ENCODE measurements around the gene SSX4B.
"Not testable (repeated sequence)": the region's sequence is repeated elsewhere in the genome, so short reads cannot be mapped to it uniquely, and the experiment has no call there.

The SSX4B gene

DNA sequence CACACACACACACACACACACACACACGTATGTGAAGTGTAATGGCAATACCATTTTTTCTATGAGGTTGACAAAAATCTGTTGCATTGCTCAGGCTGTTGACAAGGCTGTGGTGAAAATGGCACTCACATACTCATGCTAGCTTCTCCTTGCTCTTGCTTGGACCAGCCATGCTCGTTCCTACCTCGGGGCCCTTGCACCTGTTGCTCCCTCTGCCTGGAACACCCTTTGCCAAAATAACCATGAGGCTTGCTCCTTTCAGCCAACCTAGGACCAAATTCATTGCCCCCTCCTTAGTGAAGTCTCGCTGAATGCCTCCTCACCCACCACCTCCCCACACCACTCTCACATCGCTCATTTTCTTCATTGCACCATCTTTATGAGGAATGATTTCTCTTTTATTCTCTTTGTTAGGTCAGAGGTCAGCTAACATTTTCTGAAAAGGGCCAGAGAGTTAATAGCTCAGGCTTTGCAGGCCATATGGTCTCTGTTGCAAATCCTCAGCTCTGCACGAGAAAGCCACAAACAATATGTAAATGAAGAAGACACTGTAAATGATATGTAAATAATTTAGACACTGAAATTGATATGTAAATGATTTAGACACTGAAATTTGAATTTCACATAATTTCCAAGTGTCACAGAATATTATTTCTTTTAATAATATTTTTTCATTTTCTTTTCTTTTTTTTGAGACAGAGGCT is 45.0 kb upstream of the SSX4B start:
- H3K9ac ChIP-seq = no peak overlapping the region
- TF ChIP-seq, protein P1, sequence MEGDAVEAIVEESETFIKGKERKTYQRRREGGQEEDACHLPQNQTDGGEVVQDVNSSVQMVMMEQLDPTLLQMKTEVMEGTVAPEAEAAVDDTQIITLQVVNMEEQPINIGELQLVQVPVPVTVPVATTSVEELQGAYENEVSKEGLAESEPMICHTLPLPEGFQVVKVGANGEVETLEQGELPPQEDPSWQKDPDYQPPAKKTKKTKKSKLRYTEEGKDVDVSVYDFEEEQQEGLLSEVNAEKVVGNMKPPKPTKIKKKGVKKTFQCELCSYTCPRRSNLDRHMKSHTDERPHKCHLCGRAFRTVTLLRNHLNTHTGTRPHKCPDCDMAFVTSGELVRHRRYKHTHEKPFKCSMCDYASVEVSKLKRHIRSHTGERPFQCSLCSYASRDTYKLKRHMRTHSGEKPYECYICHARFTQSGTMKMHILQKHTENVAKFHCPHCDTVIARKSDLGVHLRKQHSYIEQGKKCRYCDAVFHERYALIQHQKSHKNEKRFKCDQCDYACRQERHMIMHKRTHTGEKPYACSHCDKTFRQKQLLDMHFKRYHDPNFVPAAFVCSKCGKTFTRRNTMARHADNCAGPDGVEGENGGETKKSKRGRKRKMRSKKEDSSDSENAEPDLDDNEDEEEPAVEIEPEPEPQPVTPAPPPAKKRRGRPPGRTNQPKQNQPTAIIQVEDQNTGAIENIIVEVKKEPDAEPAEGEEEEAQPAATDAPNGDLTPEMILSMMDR (conservative IDR thresholded peaks at IDR 0.05; ENCODE audit: low read depth, low read length) = no peak
- H3K27ac ChIP-seq = no peak overlapping the region
- no peaks in the 10 kb centered on the region for H3K27me3 ChIP-seq (ENCODE audit: insufficient read depth, low read depth)
- H4K20me1 ChIP-seq (ENCODE audit: insufficient read depth) = no peaks in the 10 kb centered on the region
- no peaks in the 10 kb centered on the region for H3K79me2 ChIP-seq (ENCODE audit: insufficient read depth, low read depth)
- no peaks in the 10 kb centered on the region for H3K4me1 ChIP-seq (ENCODE audit: low read depth, poor library complexity, severe bottlenecking)
- H3K4me3 ChIP-seq (IDR thresholded peaks at IDR 0.05; ENCODE audit: insufficient read depth, low read depth, low read length) = no peak overlapping the region
- H3K4me2 ChIP-seq = no peak overlapping the region
- H3K36me3 ChIP-seq (ENCODE audit: insufficient read depth) = no peaks in the 10 kb centered on the region
- H2AFZ ChIP-seq (ENCODE audit: low read depth) = no peak overlapping the region

- Histone ChIP-seq H3K79me2 (ENCODE audit: insufficient read depth, low read depth) (no peaks in the 10 kb centered on the region), H3K27ac (no peak overlapping the region), H3K27me3 (ENCODE audit: insufficient read depth, low read depth) (no peaks in the 10 kb centered on the region), H4K20me1 (ENCODE audit: insufficient read depth) (no peaks in the 10 kb centered on the region), H3K9ac (no peak overlapping the region), H3K4me3 (IDR thresholded peaks at IDR 0.05; ENCODE audit: insufficient read depth, low read depth, low read length) (no peak overlapping the region), H2AFZ (ENCODE audit: low read depth) (no peak overlapping the region), H3K36me3 (ENCODE audit: insufficient read depth) (no peaks in the 10 kb centered on the region), H3K4me1 (ENCODE audit: low read depth, poor library complexity, severe bottlenecking) (no peaks in the 10 kb centered on the region), H3K4me2 (no peak overlapping the region)
- TF ChIP-seq, protein P1 (conservative IDR thresholded peaks at IDR 0.05; ENCODE audit: low read depth, low read length) = no peak
Measured at GRCh38 chrX:48451708-48452107, 39.9 kb upstream of the SSX4B start.

- no peak overlapping the region for H2AFZ ChIP-seq (ENCODE audit: low read depth)
- H3K4me3 ChIP-seq (IDR thresholded peaks at IDR 0.05; ENCODE audit: insufficient read depth, low read depth, low read length) = no peak overlapping the region
- H4K20me1 ChIP-seq (ENCODE audit: insufficient read depth) = no peaks in the 10 kb centered on the region
- H3K36me3 ChIP-seq (ENCODE audit: insufficient read depth) = no peaks in the 10 kb centered on the region
- H3K27me3 ChIP-seq (ENCODE audit: insufficient read depth, low read depth) = no peaks in the 10 kb centered on the region
- H3K4me1 ChIP-seq (ENCODE audit: low read depth, poor library complexity, severe bottlenecking) = no peaks in the 10 kb centered on the region
- H3K27ac ChIP-seq = no peak overlapping the region
- TF ChIP-seq, protein P1 (conservative IDR thresholded peaks at IDR 0.05; ENCODE audit: low read depth, low read length) = no peak
- no peak overlapping the region for H3K4me2 ChIP-seq
- no peaks in the 10 kb centered on the region for H3K79me2 ChIP-seq (ENCODE audit: insufficient read depth, low read depth)
- H3K9ac ChIP-seq = no peak overlapping the region
Measured at GRCh38 chrX:48450076-48450475, 38.3 kb upstream of the SSX4B start.

GRCh38 chrX:48447201-48447600 is 35.4 kb upstream of the SSX4B start:
- H3K4me3 ChIP-seq (IDR thresholded peaks at IDR 0.05; ENCODE audit: insufficient read depth, low read depth, low read length); H3K36me3 ChIP-seq (ENCODE audit: insufficient read depth); H3K4me2 ChIP-seq; H3K79me2 ChIP-seq (ENCODE audit: insufficient read depth, low read depth); H3K4me1 ChIP-seq (ENCODE audit: low read depth, poor library complexity, severe bottlenecking); H3K9ac ChIP-seq; H3K27me3 ChIP-seq (ENCODE audit: insufficient read depth, low read depth); H4K20me1 ChIP-seq (ENCODE audit: insufficient read depth); H3K27ac ChIP-seq; H2AFZ ChIP-seq (ENCODE audit: low read depth): not testable (repeated sequence)

- not testable (repeated sequence) for H3K4me3 ChIP-seq (IDR thresholded peaks at IDR 0.05; ENCODE audit: insufficient read depth, low read depth, low read length); H3K27me3 ChIP-seq (ENCODE audit: insufficient read depth, low read depth); H3K27ac ChIP-seq; H2AFZ ChIP-seq (ENCODE audit: low read depth); H3K4me1 ChIP-seq (ENCODE audit: low read depth, poor library complexity, severe bottlenecking); H3K4me2 ChIP-seq; H3K36me3 ChIP-seq (ENCODE audit: insufficient read depth); H3K79me2 ChIP-seq (ENCODE audit: insufficient read depth, low read depth); H3K9ac ChIP-seq; H4K20me1 ChIP-seq (ENCODE audit: insufficient read depth)
Measured at GRCh38 chrX:48433713-48434112, 22.0 kb upstream of the SSX4B start.

DNA sequence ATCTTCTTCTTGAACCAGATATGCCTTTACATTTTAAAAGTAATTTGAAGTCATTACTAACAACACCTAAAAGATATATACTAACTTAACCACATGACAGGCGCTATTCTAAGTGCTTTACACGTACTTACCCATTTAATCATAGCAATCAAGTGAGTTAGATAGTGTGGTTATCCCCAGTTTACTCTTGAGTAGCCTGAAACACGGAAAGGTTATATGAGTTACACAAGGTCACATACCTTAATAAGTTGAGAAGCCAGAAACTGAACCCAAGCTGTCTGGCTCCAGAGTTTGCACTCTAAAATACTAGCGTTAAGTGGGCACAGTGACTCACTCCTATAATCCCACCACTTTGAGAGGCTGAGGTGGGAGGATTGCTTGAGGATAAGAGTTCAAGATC is 18.4 kb upstream of the SSX4B start:
- H3K27ac ChIP-seq; H3K9ac ChIP-seq; H3K4me3 ChIP-seq (IDR thresholded peaks at IDR 0.05; ENCODE audit: insufficient read depth, low read depth, low read length); H3K4me1 ChIP-seq (ENCODE audit: low read depth, poor library complexity, severe bottlenecking); H3K4me2 ChIP-seq; H3K27me3 ChIP-seq (ENCODE audit: insufficient read depth, low read depth); H2AFZ ChIP-seq (ENCODE audit: low read depth); H4K20me1 ChIP-seq (ENCODE audit: insufficient read depth); H3K36me3 ChIP-seq (ENCODE audit: insufficient read depth); H3K79me2 ChIP-seq (ENCODE audit: insufficient read depth, low read depth): not testable (repeated sequence)

DNA sequence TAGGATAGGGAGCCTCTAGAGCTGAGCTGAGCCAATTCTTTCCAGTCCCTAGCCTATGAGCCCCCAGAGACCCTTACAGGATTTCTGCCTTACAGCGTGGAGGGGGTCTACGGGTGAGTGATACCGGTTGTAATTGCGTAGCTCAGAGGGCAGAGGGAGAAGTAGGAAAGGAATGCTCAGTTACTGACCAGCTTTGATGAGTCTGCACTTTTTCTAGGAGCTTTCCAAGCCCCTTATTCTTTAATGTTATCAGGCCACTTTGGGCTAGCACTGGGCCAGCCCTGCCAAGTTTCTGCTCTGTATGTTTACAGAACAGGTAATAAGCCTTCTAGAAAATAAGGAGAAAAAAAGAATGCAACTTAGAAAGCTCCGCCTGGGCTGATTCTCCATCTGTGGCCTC is 17.8 kb upstream of the SSX4B start:
- not testable (repeated sequence) for H3K4me3 ChIP-seq (IDR thresholded peaks at IDR 0.05; ENCODE audit: insufficient read depth, low read depth, low read length); H4K20me1 ChIP-seq (ENCODE audit: insufficient read depth); H3K27me3 ChIP-seq (ENCODE audit: insufficient read depth, low read depth); H3K9ac ChIP-seq; H3K4me2 ChIP-seq; H2AFZ ChIP-seq (ENCODE audit: low read depth); H3K27ac ChIP-seq; H3K36me3 ChIP-seq (ENCODE audit: insufficient read depth); H3K79me2 ChIP-seq (ENCODE audit: insufficient read depth, low read depth); H3K4me1 ChIP-seq (ENCODE audit: low read depth, poor library complexity, severe bottlenecking)

GRCh38 chrX:48427027-48427716 is 15.4 kb upstream of the SSX4B start:
- not testable (repeated sequence) for H3K36me3 ChIP-seq (ENCODE audit: insufficient read depth); H3K4me2 ChIP-seq; H3K27ac ChIP-seq; H3K27me3 ChIP-seq (ENCODE audit: insufficient read depth, low read depth); H3K79me2 ChIP-seq (ENCODE audit: insufficient read depth, low read depth); H3K4me1 ChIP-seq (ENCODE audit: low read depth, poor library complexity, severe bottlenecking); H2AFZ ChIP-seq (ENCODE audit: low read depth); H3K9ac ChIP-seq; H3K4me3 ChIP-seq (IDR thresholded peaks at IDR 0.05; ENCODE audit: insufficient read depth, low read depth, low read length); H4K20me1 ChIP-seq (ENCODE audit: insufficient read depth)
